GM21447 (cell line): ENCODE data around the gene CASP6.

Experiments
- ATAC-seq: cut with Tn5 transposase; IDR thresholded peaks from one replicate; pipeline ENCODE4 v1.9.1; 2021; ENCODE audit not compliant: unreplicated experiment

The CASP6 gene

GRCh38 chr4:109672169-109672930 lies 30.9 kb downstream of the CASP6 start:
- no peak for ATAC-seq

GRCh38 chr4:109671350-109671749 lies 31.9 kb downstream of the CASP6 start:
- no peak for ATAC-seq

- ATAC-seq, result no peak
Observed at GRCh38 chr4:109665783-109666485, 37.3 kb downstream of the CASP6 start.

- ATAC-seq, result no peak
Observed at GRCh38 chr4:109662771-109663170, 40.5 kb downstream of the CASP6 start.

GRCh38 chr4:109662116-109662515 lies 41.1 kb downstream of the CASP6 start:
- no peak for ATAC-seq

GRCh38 chr4:109658871-109659410 lies 44.3 kb downstream of the CASP6 start:
- ATAC-seq, result no peak

- ATAC-seq, result no peak
Observed at GRCh38 chr4:109657854-109658418, 45.3 kb downstream of the CASP6 start.

GRCh38 chr4:109655396-109655795 lies 47.8 kb downstream of the CASP6 start:
- no peak for ATAC-seq

GRCh38 chr4:109649872-109650271 lies 53.4 kb downstream of the CASP6 start:
- ATAC-seq, result peak; percentile 84

GRCh38 chr4:109648997-109649575 lies 54.2 kb downstream of the CASP6 start:
- ATAC-seq, result no peak

GRCh38 chr4:109648266-109648996 lies 54.8 kb downstream of the CASP6 start:
- ATAC-seq, result peak; percentile 60

GRCh38 chr4:109645874-109646710 lies 57.2 kb downstream of the CASP6 start:
- ATAC-seq, result no peak

GRCh38 chr4:109640644-109641043 lies 62.6 kb downstream of the CASP6 start:
- ATAC-seq, result no peak
